HG02840 (cell line): ENCODE data around the gene RPIA.

Source experiments
- ATAC-seq: cut with Tn5 transposase; IDR thresholded peaks from one replicate; pipeline ENCODE4 v1.9.1; 2021; ENCODE audit warnings: mild to moderate bottlenecking, moderate library complexity, moderate number of reproducible peaks; ENCODE audit not compliant: unreplicated experiment, low FRiP score

Gene RPIA

GRCh38 chr2:88683160-88684021, 8.1 kb upstream of the RPIA start:
- ATAC-seq = no peak

- ATAC-seq = no peak
Observed at GRCh38 chr2:88684519-88684918, 7.0 kb upstream of the RPIA start.

- no peak for ATAC-seq
Observed at GRCh38 chr2:88686320-88686719, 5.2 kb upstream of the RPIA start.

GRCh38 chr2:88687384-88687783, 4.1 kb upstream of the RPIA start:
- no peak for ATAC-seq

GRCh38 chr2:88690591-88691338, 708 bp upstream of the RPIA start:
- peak; percentile 14 for ATAC-seq

GRCh38 chr2:88692187-88692586, 714 bp downstream of the RPIA start:
- no peak for ATAC-seq

GRCh38 chr2:88693911-88694414, 2.5 kb downstream of the RPIA start:
- no peak for ATAC-seq

GRCh38 chr2:88696611-88697010, 5.1 kb downstream of the RPIA start:
- no peak for ATAC-seq

GRCh38 chr2:88697370-88698026, 6.0 kb downstream of the RPIA start:
- no peak for ATAC-seq

- no peak for ATAC-seq
Observed at GRCh38 chr2:88698027-88698413, 6.5 kb downstream of the RPIA start.

- no peak for ATAC-seq
Observed at GRCh38 chr2:88698498-88699233, 7.2 kb downstream of the RPIA start.

- ATAC-seq = no peak
Observed at GRCh38 chr2:88707003-88707402, 15.5 kb downstream of the RPIA start.

- ATAC-seq = no peak
Observed at GRCh38 chr2:88709181-88709631, 17.7 kb downstream of the RPIA start.

GRCh38 chr2:88711289-88711688, 19.8 kb downstream of the RPIA start:
- no peak for ATAC-seq

GRCh38 chr2:88711897-88712296, 20.4 kb downstream of the RPIA start:
- ATAC-seq = no peak

- ATAC-seq = no peak
Observed at GRCh38 chr2:88713408-88713807, 21.9 kb downstream of the RPIA start.

- no peak for ATAC-seq
Observed at GRCh38 chr2:88714667-88715066, 23.2 kb downstream of the RPIA start.

GRCh38 chr2:88720399-88720798, 28.9 kb downstream of the RPIA start:
- ATAC-seq = no peak

- no peak for ATAC-seq
Observed at GRCh38 chr2:88721268-88721667, 29.8 kb downstream of the RPIA start.

GRCh38 chr2:88724643-88725332, 33.3 kb downstream of the RPIA start:
- ATAC-seq = no peak
